ENCODE measurements around the gene KRT12.

DNA sequence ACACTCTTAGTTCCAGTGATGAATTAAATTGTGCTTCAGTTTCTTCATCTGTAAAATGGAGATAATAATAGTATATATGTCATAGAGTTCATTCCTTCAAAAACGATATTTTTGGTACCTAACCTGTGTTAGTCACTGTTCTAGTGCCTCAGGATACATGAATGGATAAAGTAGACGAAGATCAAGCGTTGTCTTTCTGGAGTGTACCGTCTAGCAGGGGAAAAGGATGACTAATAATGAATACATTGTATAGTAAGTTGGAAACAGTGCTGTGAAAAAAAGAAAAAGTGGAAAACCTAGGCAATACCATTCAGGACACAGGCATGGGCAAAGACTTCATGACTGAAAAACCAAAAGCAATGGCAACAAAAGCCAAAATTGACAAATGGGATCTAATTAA, 53.2 kb downstream of the KRT12 start:
- TF ChIP-seq, protein P1, sequence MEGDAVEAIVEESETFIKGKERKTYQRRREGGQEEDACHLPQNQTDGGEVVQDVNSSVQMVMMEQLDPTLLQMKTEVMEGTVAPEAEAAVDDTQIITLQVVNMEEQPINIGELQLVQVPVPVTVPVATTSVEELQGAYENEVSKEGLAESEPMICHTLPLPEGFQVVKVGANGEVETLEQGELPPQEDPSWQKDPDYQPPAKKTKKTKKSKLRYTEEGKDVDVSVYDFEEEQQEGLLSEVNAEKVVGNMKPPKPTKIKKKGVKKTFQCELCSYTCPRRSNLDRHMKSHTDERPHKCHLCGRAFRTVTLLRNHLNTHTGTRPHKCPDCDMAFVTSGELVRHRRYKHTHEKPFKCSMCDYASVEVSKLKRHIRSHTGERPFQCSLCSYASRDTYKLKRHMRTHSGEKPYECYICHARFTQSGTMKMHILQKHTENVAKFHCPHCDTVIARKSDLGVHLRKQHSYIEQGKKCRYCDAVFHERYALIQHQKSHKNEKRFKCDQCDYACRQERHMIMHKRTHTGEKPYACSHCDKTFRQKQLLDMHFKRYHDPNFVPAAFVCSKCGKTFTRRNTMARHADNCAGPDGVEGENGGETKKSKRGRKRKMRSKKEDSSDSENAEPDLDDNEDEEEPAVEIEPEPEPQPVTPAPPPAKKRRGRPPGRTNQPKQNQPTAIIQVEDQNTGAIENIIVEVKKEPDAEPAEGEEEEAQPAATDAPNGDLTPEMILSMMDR (IDR thresholded peaks at IDR 0.05; ENCODE audit: low read depth, low read length) = no peak
- no peak for TF ChIP-seq EZH2phosphoT487 (IDR thresholded peaks at IDR 0.05; ENCODE audit: low read depth)

Data from OCI-LY3 (cell line).